IMR-90 (cell line): Measurements from ENCODE around the gene TAPBP. TPM values are rescaled to one million over a fixed set of nuclear protein-coding genes. Genes with fewer than 3 reads are reported as not detected.

ENCODE experiments used
- ATAC-seq: fragments of 200-7000 bp; cut with Tn5 transposase; 2 replicates; pipeline ENCODE4 v1.9.1; 2020; ENCODE audit warnings: low read depth, mild to moderate bottlenecking, moderate library complexity
- BruUV-seq: library from RNA; stranded (reverse); fragments of 400-500 nt; replicated peaks from 2 replicates; lab custom pipeline; 2021; lab: Mats Ljungman, UMichigan
- CTCF ChIA-PET: fragments of 300-600 bp; formaldehyde crosslinking; extraction: SDS; loops from one replicate; lab custom pipeline; 2021; ENCODE audit warnings: antibody characterized with exemption; lab: Yijun Ruan, JAX
- POLR2A ChIA-PET: fragments of 300-600 bp; sonication (Branson Sonifier 250); formaldehyde crosslinking; loops from one replicate; lab custom pipeline; 2022; ENCODE audit warnings: antibody characterized with exemption; ENCODE audit not compliant: unreplicated experiment; lab: Charles Lee
- DNase-seq: peaks from one replicate; pipeline ENCODE4 v3.0.0; 2013
- H2AFZ ChIP-seq: replicated peaks from 2 replicates; pipeline ENCODE3; 2013; ENCODE audit warnings: low read length, mild to moderate bottlenecking; ENCODE audit not compliant: poor library complexity
- H2AK5ac ChIP-seq: 2 replicates; pipeline ENCODE4 v1.6.1; 2013; ENCODE audit warnings: low read depth, low read length, inconsistent platforms
- H2AK9ac ChIP-seq: replicated peaks from 2 replicates; pipeline ENCODE3; 2013; ENCODE audit warnings: mild to moderate bottlenecking, low read depth, low read length, moderate library complexity; ENCODE audit not compliant: poor library complexity
- H2BK120ac ChIP-seq: 2 replicates; pipeline ENCODE4 v1.6.1; 2013; ENCODE audit warnings: low read depth, low read length, inconsistent platforms
- H2BK15ac ChIP-seq: 3 replicates; pipeline ENCODE4 v1.6.1; 2013; ENCODE audit warnings: low read depth, low read length, inconsistent platforms
- H2BK20ac ChIP-seq: 2 replicates; pipeline ENCODE4 v1.6.1; 2013; ENCODE audit warnings: low read depth, mild to moderate bottlenecking, inconsistent platforms, low read length, moderate library complexity
- H2BK5ac ChIP-seq: 2 replicates; pipeline ENCODE4 v1.6.1; 2013; ENCODE audit warnings: mild to moderate bottlenecking, low read depth, low read length, inconsistent platforms; ENCODE audit not compliant: poor library complexity, severe bottlenecking
- H3K14ac ChIP-seq: replicated peaks from 2 replicates; pipeline ENCODE4 v1.6.1; 2013; ENCODE audit warnings: low read depth, low read length, inconsistent platforms
- H3K18ac ChIP-seq: 2 replicates; pipeline ENCODE4 v1.6.1; 2013; ENCODE audit warnings: low read depth, low read length, control low read depth
- H3K23ac ChIP-seq: 2 replicates; pipeline ENCODE4 v1.6.1; 2013; ENCODE audit warnings: low read depth, low read length, inconsistent platforms
- H3K27ac ChIP-seq: 2 replicates; pipeline ENCODE4 v1.5.1; 2013; ENCODE audit warnings: mild to moderate bottlenecking, control low read depth, low read length; ENCODE audit not compliant: insufficient read depth
- H3K27me3 ChIP-seq: 2 replicates; pipeline ENCODE4 v1.6.1; 2013; ENCODE audit warnings: low read length; ENCODE audit not compliant: control insufficient read depth, insufficient read depth
- H3K36me3 ChIP-seq: 2 replicates; pipeline ENCODE4 v1.6.1; 2013; ENCODE audit warnings: low read length, mixed read lengths; ENCODE audit not compliant: control insufficient read depth, insufficient read depth
- H3K4ac ChIP-seq: 2 replicates; pipeline ENCODE4 v1.6.1; 2013; ENCODE audit warnings: low read depth, low read length, inconsistent platforms
- H3K4me1 ChIP-seq: 2 replicates; pipeline ENCODE4 v1.6.1; 2013; ENCODE audit warnings: low read length, mixed read lengths; ENCODE audit not compliant: control insufficient read depth, insufficient read depth
- H3K4me2 ChIP-seq: 2 replicates; pipeline ENCODE4 v1.6.1; 2013; ENCODE audit warnings: low read depth, mild to moderate bottlenecking, control low read depth, low read length, moderate library complexity
- H3K4me3 ChIP-seq: 2 replicates; pipeline ENCODE4 v1.5.1; 2013; ENCODE audit warnings: low read depth, mild to moderate bottlenecking, control low read depth, low read length, moderate library complexity; ENCODE audit not compliant: insufficient read depth
- H3K56ac ChIP-seq: 2 replicates; pipeline ENCODE4 v1.6.1; 2013; ENCODE audit warnings: low read length, inconsistent platforms; ENCODE audit not compliant: insufficient read depth; ENCODE audit errors: extremely low read depth
- H3K79me1 ChIP-seq, 2 experiments: 2 replicates each; pipeline ENCODE4 v1.6.1; 2013; ENCODE audit warnings: low read length in 2 of 2, inconsistent platforms in 1 of 2, low read depth in 1 of 2
- H3K9ac ChIP-seq: 2 replicates; pipeline ENCODE4 v1.6.1; 2013; ENCODE audit warnings: low read depth, low read length, control low read depth
- H3K9me1 ChIP-seq: 2 replicates; pipeline ENCODE4 v1.6.1; 2013; ENCODE audit warnings: low read length, inconsistent platforms; ENCODE audit not compliant: insufficient read depth
- H3K9me3 ChIP-seq: 2 replicates; pipeline ENCODE4 v1.6.1; 2013; ENCODE audit warnings: low read length; ENCODE audit not compliant: control insufficient read depth, insufficient read depth
- H4K20me1 ChIP-seq: 2 replicates; pipeline ENCODE4 v1.6.1; 2013; ENCODE audit warnings: low read length, inconsistent platforms; ENCODE audit not compliant: insufficient read depth
- H4K5ac ChIP-seq: 2 replicates; pipeline ENCODE4 v1.6.1; 2013; ENCODE audit warnings: mild to moderate bottlenecking, low read depth, low read length, control low read depth
- H4K8ac ChIP-seq, 2 experiments: 2 replicates each; pipeline ENCODE4 v1.6.1; 2013; ENCODE audit warnings: low read depth in 2 of 2, low read length in 2 of 2, control low read depth in 1 of 2, inconsistent platforms in 1 of 2
- H4K91ac ChIP-seq: 2 replicates; pipeline ENCODE4 v1.6.1; 2013; ENCODE audit warnings: low read depth, low read length, inconsistent platforms; ENCODE audit not compliant: insufficient read depth
- BHLHE40 ChIP-seq: fragments of 150-350 bp; IDR thresholded peaks from 2 replicates; pipeline ENCODE4 v1.6.1; 2016; ENCODE audit warnings: mild to moderate bottlenecking, low read depth, low read length
- CEBPB ChIP-seq: IDR thresholded peaks from 2 replicates; pipeline ENCODE4 v1.6.1; 2012; ENCODE audit warnings: low read depth, low read length, improper control_type of control experiment
- ELK1 ChIP-seq: fragments of 150-350 bp; IDR thresholded peaks from 2 replicates; pipeline ENCODE4 v1.6.1; 2016; ENCODE audit warnings: low read depth, mild to moderate bottlenecking, low read length, moderate library complexity, borderline replicate concordance
- FOS ChIP-seq: fragments of 150-350 bp; IDR thresholded peaks from 2 replicates; pipeline ENCODE4 v1.6.1; 2016; ENCODE audit warnings: low read depth, low read length
- MAFK ChIP-seq: IDR thresholded peaks from 2 replicates; pipeline ENCODE4 v1.6.1; 2012; ENCODE audit warnings: low read depth, low read length, improper control_type of control experiment
- MXI1 ChIP-seq: IDR thresholded peaks from 2 replicates; pipeline ENCODE4 v1.6.1; 2012; ENCODE audit warnings: low read depth, mild to moderate bottlenecking, low read length, moderate library complexity, borderline replicate concordance
- POLR2A ChIP-seq: IDR thresholded peaks from 2 replicates; pipeline ENCODE4 v1.6.1; 2012; ENCODE audit warnings: mild to moderate bottlenecking, low read depth, low read length
- RFX5 ChIP-seq: IDR thresholded peaks from 2 replicates; pipeline ENCODE4 v1.8.0; 2012; ENCODE audit warnings: low read depth, mild to moderate bottlenecking, low read length, moderate library complexity
- SMC3 ChIP-seq: fragments of 150-350 bp; IDR thresholded peaks from 2 replicates; pipeline ENCODE4 v1.6.1; 2016; ENCODE audit warnings: low read depth, mild to moderate bottlenecking, antibody characterized with exemption, low read length, moderate library complexity
- WGBS, 2 experiments: methylation state at CpG; one replicate each; pipeline versions ENCODE4 v1.1.5 to v1.1.7; 2013; ENCODE audit warnings: missing lambda C conversion rate in 2 of 2; ENCODE audit not compliant: insufficient read length in 1 of 2; ENCODE audit errors: extremely low coverage in 2 of 2; 5-methylcytosine and 5-hydroxymethylcytosine counted together
- dilution Hi-C: fragments of 300-500 bp; cut with HindIII; formaldehyde crosslinking; loops from one replicate; pipeline ENCODE4 v1.14.3; 2018; ENCODE audit warnings: low sequenced_read_pairs; ENCODE audit not compliant: unreplicated experiment
- in situ Hi-C: fragments of 300-500 bp; cut with MboI; formaldehyde crosslinking; loops from 3 replicates; pipeline ENCODE4 v1.14.3; 2019; ENCODE audit warnings: low sequenced_read_pairs, inconsistent platforms, mixed read lengths
- intact Hi-C: fragments of 100-400 bp; cut with micrococcal nuclease; formaldehyde crosslinking; loops from 2 replicates; pipeline ENCODE4 v1.10.0; 2022
- polyA plus RNA-seq, 3 experiments: library from polyadenylated mRNA; depleted of rRNA; stranded (reverse); fragments of >200 nt; gene quantifications; 2 replicates each; pipeline ENCODE4 v1.2.3, GENCODE V29; 2012; ENCODE audit warnings: low replicate concordance in 1 of 3
- total RNA-seq: library from RNA; depleted of rRNA; stranded (reverse); fragments of >200 nt; gene quantifications from 2 replicates; pipeline ENCODE4 v1.2.3, GENCODE V29; 2012
- TF ChIP-seq, protein P1 (sequence below): conservative IDR thresholded peaks from 2 replicates; pipeline ENCODE4 v1.5.1; 2012; ENCODE audit warnings: mild to moderate bottlenecking, low read depth, low read length, improper control_type of control experiment

Gene TAPBP
- total and polyA plus RNA-seq, 2 of the 4 experiments (the other 2 are of a cell fraction), result 13.1 to 63.3 TPM

DNA sequence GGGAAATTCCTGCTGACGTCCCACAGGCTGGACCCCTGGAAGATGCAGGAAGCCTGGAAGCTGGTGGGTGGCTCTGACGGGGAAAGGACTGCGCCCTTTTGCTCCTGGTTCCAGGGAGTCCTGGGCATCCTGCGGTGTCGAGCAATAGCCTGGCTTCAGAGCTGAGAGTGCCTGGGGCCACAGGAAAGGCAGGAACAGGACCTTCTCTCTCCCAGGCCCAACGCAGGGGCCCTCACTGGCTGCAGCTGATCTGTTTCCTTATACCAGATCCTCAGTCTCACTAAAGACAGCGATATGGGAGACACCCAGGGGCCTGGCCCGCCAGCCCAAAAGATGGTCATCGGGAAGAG lies 35.5 kb downstream of the TAPBP start:
- Histone ChIP-seq H2BK120ac (no peak overlapping the region), H3K4ac (no peak overlapping the region), H2AK9ac (peak overlapping the region; percentile 94), H3K14ac (no peak overlapping the region), H4K8ac (peak overlapping the region in 1 of 2 experiments; percentile 52; a peak in 1 of 4 replicates), H2BK20ac (no peak overlapping the region), H3K56ac (no peak overlapping the region), H3K18ac (no peak overlapping the region), H2BK15ac (no peak overlapping the region), H3K36me3 (peaks cover 66% of the 10 kb centered on the region), H3K79me1 (peaks cover 21 to 50% of the 10 kb centered on the region in 2 experiments), H3K27me3 (no peaks in the 10 kb centered on the region), H3K27ac (no peak overlapping the region), H3K4me3 (no peak overlapping the region), H3K9me3 (no peaks in the 10 kb centered on the region), H4K5ac (no peak overlapping the region), H3K9ac (no peak overlapping the region), H3K4me2 (no peak overlapping the region), H2AK5ac (no peak overlapping the region), H2AFZ (no peak overlapping the region), H4K20me1 (peaks cover 66% of the 10 kb centered on the region), H3K4me1 (peaks cover 12% of the 10 kb centered on the region), H4K91ac (no peak overlapping the region), H3K9me1 (peaks cover 6% of the 10 kb centered on the region), H2BK5ac (no peak overlapping the region), H3K23ac (no peak overlapping the region)
- TF ChIP-seq RFX5, result no peak
- no peak for TF ChIP-seq SMC3
- no peak for TF ChIP-seq FOS
- TF ChIP-seq BHLHE40, result no peak
- TF ChIP-seq MAFK, result no peak
- no peak for TF ChIP-seq POLR2A
- TF ChIP-seq, protein P1, sequence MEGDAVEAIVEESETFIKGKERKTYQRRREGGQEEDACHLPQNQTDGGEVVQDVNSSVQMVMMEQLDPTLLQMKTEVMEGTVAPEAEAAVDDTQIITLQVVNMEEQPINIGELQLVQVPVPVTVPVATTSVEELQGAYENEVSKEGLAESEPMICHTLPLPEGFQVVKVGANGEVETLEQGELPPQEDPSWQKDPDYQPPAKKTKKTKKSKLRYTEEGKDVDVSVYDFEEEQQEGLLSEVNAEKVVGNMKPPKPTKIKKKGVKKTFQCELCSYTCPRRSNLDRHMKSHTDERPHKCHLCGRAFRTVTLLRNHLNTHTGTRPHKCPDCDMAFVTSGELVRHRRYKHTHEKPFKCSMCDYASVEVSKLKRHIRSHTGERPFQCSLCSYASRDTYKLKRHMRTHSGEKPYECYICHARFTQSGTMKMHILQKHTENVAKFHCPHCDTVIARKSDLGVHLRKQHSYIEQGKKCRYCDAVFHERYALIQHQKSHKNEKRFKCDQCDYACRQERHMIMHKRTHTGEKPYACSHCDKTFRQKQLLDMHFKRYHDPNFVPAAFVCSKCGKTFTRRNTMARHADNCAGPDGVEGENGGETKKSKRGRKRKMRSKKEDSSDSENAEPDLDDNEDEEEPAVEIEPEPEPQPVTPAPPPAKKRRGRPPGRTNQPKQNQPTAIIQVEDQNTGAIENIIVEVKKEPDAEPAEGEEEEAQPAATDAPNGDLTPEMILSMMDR, result no peak
- TF ChIP-seq MXI1, result no peak
- no peak for TF ChIP-seq CEBPB
- TF ChIP-seq ELK1, result no peak
- DNase-seq (no peak), ATAC-seq (no peak)
- CTCF ChIA-PET, result interaction anchor here (1.8 kb wide), 1 partner anchor 19 kb away, joined by 5 read pairs; no protein-coding TSS in a partner anchor
- intact Hi-C loops, result no loop called here
- no TSS peak for BruUV-seq
- POLR2A ChIA-PET, result interaction anchor here (1.8 kb wide), 1 partner anchor 11 kb away, joined by 10 read pairs; the partner anchor contains the start of genes PFDN6 and WDR46
- WGBS, 2 experiments, result 83% methylated on average over 4 of the region's 9 CpGs; no CpG with 5 or more reads in 1 of the 2 experiments
- dilution Hi-C loops, result no loop called here
- in situ Hi-C loops, result no loop called here
